SK-N-SH treated with all-trans-retinoic acid at 6 μM for 48 hours (cell line): ENCODE results near the gene SUSD6.

Source experiments
- ATAC-seq: fragments of 200-7000 bp; cut with Tn5 transposase; 3 replicates; pipeline ENCODE4 v1.9.1; 2020; ENCODE audit warnings: mild to moderate bottlenecking, moderate library complexity
- ARNTL ChIP-seq: fragments of 450-650 bp; formaldehyde crosslinking; IDR thresholded peaks from 2 replicates; pipeline ENCODE4 v1.5.0; 2020; ENCODE audit warnings: low read depth, mild to moderate bottlenecking, moderate library complexity, borderline replicate concordance
- BACH2 ChIP-seq: fragments of 250-450 bp; sonication (Bioruptor Pico); IDR thresholded peaks from 2 replicates; pipeline ENCODE4 v1.9.0; 2021; ENCODE audit warnings: mild to moderate bottlenecking, borderline replicate concordance
- CREB5 ChIP-seq: fragments of 250-450 bp; sonication (Bioruptor Pico); IDR thresholded peaks from 2 replicates; pipeline ENCODE4 v1.5.1; 2020; ENCODE audit warnings: low read depth, mild to moderate bottlenecking, moderate library complexity
- CSDC2 ChIP-seq: fragments of 250-450 bp; sonication (Bioruptor Pico); IDR thresholded peaks from 2 replicates; pipeline ENCODE4 v1.5.0; 2020; ENCODE audit warnings: mild to moderate bottlenecking, moderate library complexity
- CSRNP3 ChIP-seq: fragments of 250-450 bp; sonication (Bioruptor Pico); IDR thresholded peaks from 2 replicates; pipeline ENCODE4 v1.5.1; 2021; ENCODE audit warnings: mild to moderate bottlenecking, moderate library complexity
- GLIS3 ChIP-seq: fragments of 250-450 bp; sonication (Bioruptor Pico); IDR thresholded peaks from 2 replicates; pipeline ENCODE4 v1.5.0; 2020; ENCODE audit warnings: mild to moderate bottlenecking, moderate library complexity
- OSR1 ChIP-seq: fragments of 250-450 bp; sonication (Bioruptor Pico); IDR thresholded peaks from 2 replicates; pipeline ENCODE4 v1.8.0; 2022; ENCODE audit warnings: moderate library complexity, mild to moderate bottlenecking, inconsistent platforms
- POU6F1 ChIP-seq: fragments of 250-450 bp; sonication (Bioruptor Pico); IDR thresholded peaks from 2 replicates; pipeline ENCODE4 v1.8.0; 2021; ENCODE audit warnings: low read depth, mild to moderate bottlenecking, moderate library complexity, borderline replicate concordance
- RARB ChIP-seq: fragments of 250-450 bp; sonication (Bioruptor Pico); IDR thresholded peaks from 2 replicates; pipeline ENCODE4 v1.8.0; 2021; ENCODE audit warnings: mild to moderate bottlenecking, moderate library complexity
- SNAI2 ChIP-seq: fragments of 250-450 bp; sonication (Bioruptor Pico); IDR thresholded peaks from 2 replicates; pipeline ENCODE4 v1.5.0; 2020; ENCODE audit warnings: mild to moderate bottlenecking, moderate library complexity
- TCF4 ChIP-seq: fragments of 250-450 bp; sonication (Bioruptor Pico); IDR thresholded peaks from 2 replicates; pipeline ENCODE4 v1.8.0; 2021; ENCODE audit warnings: mild to moderate bottlenecking, moderate library complexity, borderline replicate concordance
- TOX ChIP-seq: fragments of 250-450 bp; sonication (Bioruptor Pico); IDR thresholded peaks from 2 replicates; pipeline ENCODE4 v1.8.0; 2021; ENCODE audit warnings: mild to moderate bottlenecking, moderate library complexity, borderline replicate concordance
- ZC3H10 ChIP-seq: fragments of 250-450 bp; sonication (Bioruptor Pico); IDR thresholded peaks from 2 replicates; pipeline ENCODE4 v1.5.1; 2021; ENCODE audit warnings: mild to moderate bottlenecking, moderate library complexity
- ZFP30 ChIP-seq: fragments of 450-650 bp; formaldehyde crosslinking; IDR thresholded peaks from 2 replicates; pipeline ENCODE4 v1.5.0; 2022; ENCODE audit warnings: mild to moderate bottlenecking, moderate library complexity
- ZNF70 ChIP-seq: fragments of 450-650 bp; formaldehyde crosslinking; IDR thresholded peaks from 2 replicates; pipeline ENCODE4 v1.5.0; 2020; ENCODE audit warnings: mild to moderate bottlenecking, moderate library complexity
- ZNF8 ChIP-seq: fragments of 450-650 bp; formaldehyde crosslinking; IDR thresholded peaks from 2 replicates; pipeline ENCODE4 v1.5.0; 2020; ENCODE audit warnings: mild to moderate bottlenecking, moderate library complexity
- TF ChIP-seq, protein P1 (sequence below): fragments of 250-450 bp; sonication (Bioruptor Pico); IDR thresholded peaks from 2 replicates; pipeline ENCODE4 v1.5.0; 2020; ENCODE audit warnings: mild to moderate bottlenecking, moderate library complexity

The SUSD6 gene

DNA sequence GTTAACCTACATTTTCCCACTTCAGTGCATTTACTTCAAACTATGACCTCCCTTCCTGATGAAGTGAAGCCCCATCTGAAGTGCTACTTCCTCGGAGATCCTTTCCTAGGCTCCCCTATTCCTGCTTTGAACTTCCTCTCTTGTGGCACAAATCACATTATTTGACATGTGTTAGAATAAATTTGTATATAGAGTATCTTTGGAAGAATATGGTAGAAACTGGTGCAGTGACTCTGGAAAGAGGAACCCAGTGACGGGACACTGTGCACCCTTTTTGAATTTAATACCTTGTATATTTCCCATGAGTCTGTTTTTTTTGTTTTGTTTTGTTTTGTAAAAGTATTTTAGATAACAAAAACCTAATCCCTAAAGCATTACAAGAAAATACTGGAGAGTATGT, 89.2 kb downstream of the SUSD6 start:
- no peak for TF ChIP-seq OSR1 (CRISPR knock-in tag)
- no peak for TF ChIP-seq TOX (CRISPR knock-in tag)
- no peak for TF ChIP-seq CSDC2 (CRISPR knock-in tag)
- no peak for TF ChIP-seq CSRNP3 (CRISPR knock-in tag)
- no peak for TF ChIP-seq TCF4 (CRISPR knock-in tag)
- no peak for TF ChIP-seq ZNF8 (CRISPR knock-in tag)
- no peak for TF ChIP-seq SNAI2
- TF ChIP-seq POU6F1 = no peak
- TF ChIP-seq, protein P1, sequence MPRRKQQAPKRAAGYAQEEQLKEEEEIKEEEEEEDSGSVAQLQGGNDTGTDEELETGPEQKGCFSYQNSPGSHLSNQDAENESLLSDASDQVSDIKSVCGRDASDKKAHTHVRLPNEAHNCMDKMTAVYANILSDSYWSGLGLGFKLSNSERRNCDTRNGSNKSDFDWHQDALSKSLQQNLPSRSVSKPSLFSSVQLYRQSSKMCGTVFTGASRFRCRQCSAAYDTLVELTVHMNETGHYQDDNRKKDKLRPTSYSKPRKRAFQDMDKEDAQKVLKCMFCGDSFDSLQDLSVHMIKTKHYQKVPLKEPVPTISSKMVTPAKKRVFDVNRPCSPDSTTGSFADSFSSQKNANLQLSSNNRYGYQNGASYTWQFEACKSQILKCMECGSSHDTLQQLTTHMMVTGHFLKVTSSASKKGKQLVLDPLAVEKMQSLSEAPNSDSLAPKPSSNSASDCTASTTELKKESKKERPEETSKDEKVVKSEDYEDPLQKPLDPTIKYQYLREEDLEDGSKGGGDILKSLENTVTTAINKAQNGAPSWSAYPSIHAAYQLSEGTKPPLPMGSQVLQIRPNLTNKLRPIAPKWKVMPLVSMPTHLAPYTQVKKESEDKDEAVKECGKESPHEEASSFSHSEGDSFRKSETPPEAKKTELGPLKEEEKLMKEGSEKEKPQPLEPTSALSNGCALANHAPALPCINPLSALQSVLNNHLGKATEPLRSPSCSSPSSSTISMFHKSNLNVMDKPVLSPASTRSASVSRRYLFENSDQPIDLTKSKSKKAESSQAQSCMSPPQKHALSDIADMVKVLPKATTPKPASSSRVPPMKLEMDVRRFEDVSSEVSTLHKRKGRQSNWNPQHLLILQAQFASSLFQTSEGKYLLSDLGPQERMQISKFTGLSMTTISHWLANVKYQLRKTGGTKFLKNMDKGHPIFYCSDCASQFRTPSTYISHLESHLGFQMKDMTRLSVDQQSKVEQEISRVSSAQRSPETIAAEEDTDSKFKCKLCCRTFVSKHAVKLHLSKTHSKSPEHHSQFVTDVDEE (CRISPR knock-in tag) = no peak
- no peak for TF ChIP-seq RARB (CRISPR knock-in tag)
- no peak for TF ChIP-seq ZNF70 (CRISPR knock-in tag)
- TF ChIP-seq BACH2 = no peak
- no peak for TF ChIP-seq ZFP30 (CRISPR knock-in tag)
- no peak for TF ChIP-seq ARNTL (CRISPR knock-in tag)
- TF ChIP-seq CREB5 = no peak
- TF ChIP-seq ZC3H10 = no peak
- TF ChIP-seq, all 23 proteins: peak for 0
- no peak for ATAC-seq

DNA sequence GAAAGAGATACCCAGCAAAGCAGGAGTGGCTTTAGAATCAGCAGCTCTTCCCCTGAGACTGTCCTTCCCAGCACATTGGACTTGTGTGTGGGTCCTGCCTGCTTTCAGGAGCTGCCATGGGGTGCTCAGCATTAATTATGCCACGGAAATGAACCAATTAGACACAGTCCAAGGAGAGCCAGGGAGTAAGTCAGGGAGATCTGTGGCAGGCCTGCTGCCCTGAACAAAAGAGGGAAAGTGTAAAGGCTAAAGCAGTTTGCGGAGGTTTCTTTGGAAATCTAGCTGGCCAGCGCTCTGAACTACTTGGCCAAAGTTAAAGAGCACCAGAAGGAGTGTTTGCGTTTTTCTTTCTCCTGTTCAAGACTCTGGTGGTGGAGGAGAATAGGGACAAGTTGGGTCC, 89.9 kb downstream of the SUSD6 start:
- no peak for ATAC-seq
- TF ChIP-seq POU6F1 (no peak), TOX (CRISPR knock-in tag) (no peak), RARB (CRISPR knock-in tag) (no peak)

DNA sequence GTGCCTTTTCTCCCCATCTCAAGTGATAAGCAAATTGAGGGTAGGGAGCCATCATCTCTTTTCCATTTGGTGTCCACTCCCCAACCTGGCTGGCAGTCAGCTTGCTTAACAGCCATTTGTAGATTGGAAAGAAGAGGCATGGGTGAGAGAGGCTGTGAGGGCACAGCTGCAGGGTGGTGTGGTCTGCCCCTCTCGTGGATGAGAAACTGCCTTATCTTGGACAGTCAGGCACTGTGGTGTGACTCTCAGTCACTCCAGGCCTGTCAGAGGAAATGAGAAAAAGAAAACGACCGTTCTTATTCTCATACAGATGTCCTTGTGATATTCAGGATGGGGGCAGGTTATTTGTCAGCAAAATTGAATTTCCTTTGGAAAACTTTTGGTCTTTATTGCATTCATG, 90.5 kb downstream of the SUSD6 start:
- TF ChIP-seq SNAI2 (no peak), BACH2 (no peak), ZNF8 (CRISPR knock-in tag) (no peak), GLIS3 (CRISPR knock-in tag) (no peak), CREB5 (no peak), TOX (CRISPR knock-in tag) (no peak), OSR1 (CRISPR knock-in tag) (no peak), ARNTL (CRISPR knock-in tag) (no peak)
- no peak for ATAC-seq
